A673 (cell line): ENCODE data around the gene BABAM1. TPM values are rescaled to one million over a fixed set of nuclear protein-coding genes. Genes with fewer than 3 reads are reported as not detected.

Experiments
- BruUV-seq: library from RNA; stranded (reverse); fragments of 400-500 nt; replicated peaks from 2 replicates; lab custom pipeline; 2021; lab: Mats Ljungman, UMichigan
- CTCF ChIA-PET: fragments of 300-600 bp; sonication (Branson Sonifier 250); formaldehyde crosslinking; loops from one replicate; lab custom pipeline; 2022; ENCODE audit warnings: antibody characterized with exemption; lab: Charles Lee
- POLR2A ChIA-PET: fragments of 300-600 bp; sonication (Branson Sonifier 250); formaldehyde crosslinking; loops from one replicate; lab custom pipeline; 2022; ENCODE audit warnings: antibody characterized with exemption; ENCODE audit not compliant: low non-redundant PET; lab: Charles Lee
- DNase-seq: peaks from one replicate; pipeline ENCODE4 v3.0.0-alpha.2; 2015; ENCODE audit warnings: low spot score
- H3K27ac ChIP-seq: fragments of 200-600 bp; sonication (generic); 2 replicates; pipeline ENCODE4 v1.5.1; 2016; ENCODE audit warnings: mixed run types, low read depth, mild to moderate bottlenecking, mixed read lengths, antibody characterized with exemption, low read length; ENCODE audit not compliant: poor library complexity, severe bottlenecking
- H3K27me3 ChIP-seq: fragments of 200-600 bp; sonication (generic); replicated peaks from 2 replicates; pipeline ENCODE4 v1.6.1; 2017; ENCODE audit warnings: mixed run types, low read depth, mild to moderate bottlenecking, mixed read lengths, antibody characterized with exemption, low read length; ENCODE audit not compliant: insufficient read depth, poor library complexity
- H3K36me3 ChIP-seq: fragments of 200-600 bp; sonication (generic); 2 replicates; pipeline ENCODE4 v1.6.1; 2016; ENCODE audit warnings: mixed run types, mild to moderate bottlenecking, mixed read lengths, antibody characterized with exemption, low read length; ENCODE audit not compliant: insufficient read depth, poor library complexity, severe bottlenecking
- H3K4me1 ChIP-seq: fragments of 200-600 bp; sonication (generic); 2 replicates; pipeline ENCODE4 v1.6.1; 2017; ENCODE audit warnings: mixed run types, mild to moderate bottlenecking, mixed read lengths, antibody characterized with exemption, low read length; ENCODE audit not compliant: insufficient read depth, poor library complexity, severe bottlenecking
- H3K4me3 ChIP-seq: fragments of 200-600 bp; sonication (generic); 2 replicates; pipeline ENCODE4 v1.5.1; 2016; ENCODE audit warnings: low read depth, mixed run types, mild to moderate bottlenecking, mixed read lengths, low read length; ENCODE audit not compliant: poor library complexity, severe bottlenecking
- H3K9me3 ChIP-seq: fragments of 200-600 bp; sonication (generic); 2 replicates; pipeline ENCODE4 v1.6.1; 2016; ENCODE audit warnings: mixed run types, low read depth, mild to moderate bottlenecking, mixed read lengths, antibody characterized with exemption, low read length; ENCODE audit not compliant: poor library complexity, severe bottlenecking
- CTCF ChIP-seq: fragments of 300-800, 200-600 bp; sonication (generic); conservative IDR thresholded peaks from 2 replicates; pipeline ENCODE4 v1.5.1; 2017; ENCODE audit warnings: low read depth, mild to moderate bottlenecking, antibody characterized with exemption, low read length, moderate library complexity, mixed read lengths
- EZH2 ChIP-seq: fragments of 200-600 bp; sonication (generic); IDR thresholded peaks from 2 replicates; pipeline ENCODE4 v1.6.1; 2017; ENCODE audit warnings: borderline replicate concordance, low read depth, mild to moderate bottlenecking, mixed read lengths, antibody characterized with exemption, low read length; ENCODE audit not compliant: poor library complexity, severe bottlenecking
- intact Hi-C: fragments of 100-400 bp; cut with micrococcal nuclease; formaldehyde crosslinking; loops from one replicate; pipeline ENCODE4 v1.10.0; 2022; ENCODE audit not compliant: unreplicated experiment
- total RNA-seq: library from RNA; stranded (reverse); gene quantifications from 2 replicates; pipeline ENCODE4 v1.2.3, GENCODE V29; 2021

The BABAM1 gene
- total RNA-seq, 1 experiment from 2014 or later: 147 TPM

- intact Hi-C loops: no loop called here
- ChIA-PET CTCF (no interaction called here), POLR2A (interaction anchor here (0.6 kb wide), 1 partner anchor 39 kb away, joined by 3 read pairs; no protein-coding TSS in a partner anchor)
- Histone ChIP-seq H3K4me1 (peaks cover 19% of the 10 kb centered on the region), H3K27me3 (no peaks in the 10 kb centered on the region), H3K36me3 (no peaks in the 10 kb centered on the region), H3K9me3 (no peaks in the 10 kb centered on the region), H3K4me3 (no peak overlapping the region), H3K27ac (no peak overlapping the region)
- DNase-seq: no peak
- TF ChIP-seq CTCF (no peak), EZH2 (no peak)
- BruUV-seq: no TSS peak
Measured at GRCh38 chr19:17237747-17238706, 29.2 kb upstream of the BABAM1 start.

- intact Hi-C loops: no loop called here
- POLR2A ChIA-PET: no interaction called here
- no peaks in the 10 kb centered on the region for H3K9me3 ChIP-seq
- BruUV-seq: no TSS peak
- CTCF ChIA-PET: no interaction called here
- TF ChIP-seq CTCF (no peak), EZH2 (no peak)
- no peaks in the 10 kb centered on the region for H3K27me3 ChIP-seq
- no peak for DNase-seq
- peaks cover 8% of the 10 kb centered on the region for H3K4me1 ChIP-seq
- no peak overlapping the region for H3K4me3 ChIP-seq
- no peak overlapping the region for H3K27ac ChIP-seq
- H3K36me3 ChIP-seq: no peaks in the 10 kb centered on the region
Measured at GRCh38 chr19:17240062-17240752, 27.0 kb upstream of the BABAM1 start.

GRCh38 chr19:17240826-17241399 is 26.3 kb upstream of the BABAM1 start:
- CTCF ChIA-PET: no interaction called here

More at GRCh38 chr19:17240826-17241399, 26.3 kb upstream of the BABAM1 start:
- H3K4me3 ChIP-seq: no peak overlapping the region
- no peak for TF ChIP-seq EZH2
- TF ChIP-seq CTCF: no peak
- DNase-seq: no peak
- POLR2A ChIA-PET: interaction anchor here (0.6 kb wide), 1 partner anchor 119 kb away, joined by 3 read pairs; no protein-coding TSS in a partner anchor
- H3K27ac ChIP-seq: no peak overlapping the region
- H3K4me1 ChIP-seq: peaks cover 7% of the 10 kb centered on the region
- H3K9me3 ChIP-seq: no peaks in the 10 kb centered on the region
- intact Hi-C loops: no loop called here
- no TSS peak for BruUV-seq
- H3K36me3 ChIP-seq: no peaks in the 10 kb centered on the region
- H3K27me3 ChIP-seq: no peaks in the 10 kb centered on the region
